SK-N-SH (cell line): ENCODE results near the gene NAA38. TPM values are rescaled to one million over a fixed set of nuclear protein-coding genes. Genes with fewer than 3 reads are reported as not detected.

Experiments
- CTCF ChIA-PET: fragments of 300-600, 350-600 bp; formaldehyde crosslinking; extraction: SDS; loops from one replicate; lab custom pipeline; 2021; lab: Yijun Ruan, JAX
- POLR2A ChIA-PET: fragments of 350-600 bp; sonication (Branson Sonifier 250); formaldehyde crosslinking; extraction: SDS; loops from one replicate; lab custom pipeline; 2020; ENCODE audit warnings: antibody characterized with exemption, inconsistent platforms; lab: Yijun Ruan, JAX
- DNase-seq: peaks from one replicate; pipeline ENCODE4 v3.0.0; 2012
- H2AFZ ChIP-seq: fragments of 200-600 bp; sonication (generic); 2 replicates; pipeline ENCODE4 v1.8.1; 2016; ENCODE audit warnings: antibody characterized with exemption, mild to moderate bottlenecking, low read depth
- H3F3A ChIP-seq: fragments of 200-600 bp; sonication (generic); replicated peaks from 2 replicates; pipeline ENCODE3; 2016; ENCODE audit warnings: antibody characterized with exemption, mild to moderate bottlenecking; ENCODE audit not compliant: insufficient read depth
- H3K27ac ChIP-seq, 2 experiments: fragments of 200-500 bp in 1 of 2; fragments of 200-600 bp in 1 of 2; sonication (Bioruptor generic) in 1 of 2; sonication (generic), shearing (Covaris generic) in 1 of 2; 2 replicates each; pipeline versions ENCODE4 v1.5.1 to v1.6.1; 2014 to 2016; ENCODE audit warnings: low read depth in 2 of 2, inconsistent platforms in 1 of 2, low read length in 1 of 2, mild to moderate bottlenecking in 1 of 2, mixed read lengths in 1 of 2
- H3K27me3 ChIP-seq: fragments of 200-600 bp; sonication (generic), shearing (Covaris generic); 2 replicates; pipeline ENCODE4 v1.6.1; 2016; ENCODE audit warnings: mixed run types; ENCODE audit not compliant: insufficient read depth
- H3K36me3 ChIP-seq, 2 experiments: fragments of 200-500 bp in 1 of 2; fragments of 200-600 bp in 1 of 2; sonication (Bioruptor generic) in 1 of 2; sonication (generic) in 1 of 2; replicated peaks in 1 of 2; 2 replicates each; pipeline versions ENCODE3 to v1.5.1; 2014 to 2016; ENCODE audit warnings: low read length in 1 of 2, mild to moderate bottlenecking in 1 of 2; ENCODE audit not compliant: insufficient read depth in 2 of 2, control insufficient read depth in 1 of 2
- H3K4me1 ChIP-seq, 2 experiments: fragments of 200-500 bp in 1 of 2; fragments of 200-600 bp in 1 of 2; sonication (Bioruptor generic) in 1 of 2; sonication (generic), shearing (Covaris generic) in 1 of 2; 2 replicates each; pipeline versions ENCODE4 v1.5.1 to v1.6.1; 2014 to 2016; ENCODE audit warnings: low read depth in 1 of 2, low read length in 1 of 2, mixed run types in 1 of 2; ENCODE audit not compliant: insufficient read depth in 2 of 2, control insufficient read depth in 1 of 2
- H3K4me2 ChIP-seq: fragments of 200-600 bp; sonication (generic), shearing (Covaris generic); 2 replicates; pipeline ENCODE4 v1.6.1; 2017; ENCODE audit warnings: mixed run types
- H3K4me3 ChIP-seq, 2 experiments: fragments of 200-500 bp in 1 of 2; fragments of 200-600 bp in 1 of 2; sonication (Bioruptor generic) in 1 of 2; sonication (generic), shearing (Covaris generic) in 1 of 2; 2 replicates each; pipeline versions ENCODE4 v1.5.1 to v1.8.1; 2014 to 2016; ENCODE audit warnings: low read depth in 2 of 2, inconsistent platforms in 1 of 2, low read length in 1 of 2, mild to moderate bottlenecking in 1 of 2, mixed read lengths in 1 of 2, moderate library complexity in 1 of 2
- H3K79me2 ChIP-seq: fragments of 200-600 bp; sonication (generic); 2 replicates; pipeline ENCODE4 v1.8.1; 2017; ENCODE audit warnings: mild to moderate bottlenecking; ENCODE audit not compliant: insufficient read depth
- H3K9ac ChIP-seq: fragments of 200-600 bp; sonication (generic); 2 replicates; pipeline ENCODE4 v1.6.1; 2017; ENCODE audit warnings: mixed run types
- H3K9me2 ChIP-seq: fragments of 200-600 bp; sonication (generic); 2 replicates; pipeline ENCODE4 v1.6.1; 2017; ENCODE audit warnings: mixed run types
- H3K9me3 ChIP-seq: fragments of 200-600 bp; sonication (generic); 2 replicates; pipeline ENCODE4 v1.6.1; 2017; ENCODE audit warnings: mixed run types, mild to moderate bottlenecking, moderate library complexity
- H4K20me1 ChIP-seq: fragments of 200-600 bp; sonication (generic); 2 replicates; pipeline ENCODE4 v1.6.1; 2017; ENCODE audit warnings: mild to moderate bottlenecking, mixed run types; ENCODE audit not compliant: insufficient read depth
- CHD2 ChIP-seq: fragments of 150-350 bp; IDR thresholded peaks from 2 replicates; pipeline ENCODE4 v1.6.1; 2018; ENCODE audit warnings: low read length; ENCODE audit not compliant: partially characterized antibody
- ELF1 ChIP-seq: IDR thresholded peaks from 2 replicates; pipeline ENCODE4 v1.4.0; 2012
- EP300 ChIP-seq, 2 experiments: IDR thresholded peaks; 2 replicates each; pipeline versions ENCODE4 v1.4.0 to v1.6.1; 2012; ENCODE audit warnings: borderline replicate concordance in 1 of 2, low read depth in 1 of 2, low read length in 1 of 2
- EZH2phosphoT487 ChIP-seq: fragments of 200-600 bp; sonication (generic); IDR thresholded peaks from 2 replicates; pipeline ENCODE4 v1.6.1; 2017; ENCODE audit warnings: low read depth, mixed run types, mild to moderate bottlenecking, antibody characterized with exemption, moderate library complexity, borderline replicate concordance
- FOXJ3 ChIP-seq: sonication (generic); formaldehyde crosslinking; IDR thresholded peaks from 2 replicates; pipeline ENCODE4 v1.5.1; 2020; ENCODE audit warnings: mild to moderate bottlenecking, missing genetic modification reagents
- GATA2 ChIP-seq: sonication (generic); formaldehyde crosslinking; IDR thresholded peaks from 2 replicates; pipeline ENCODE4 v1.5.0; 2020; ENCODE audit warnings: mild to moderate bottlenecking, missing genetic modification reagents
- JUND ChIP-seq: IDR thresholded peaks from 2 replicates; pipeline ENCODE4 v1.4.0; 2012
- MAX ChIP-seq: IDR thresholded peaks from 2 replicates; pipeline ENCODE4 v1.4.0; 2012; ENCODE audit warnings: low read depth
- MEF2A ChIP-seq: IDR thresholded peaks from 2 replicates; pipeline ENCODE4 v1.4.0; 2012; ENCODE audit warnings: low read depth, borderline replicate concordance
- MXI1 ChIP-seq: IDR thresholded peaks from 2 replicates; pipeline ENCODE4 v1.6.1; 2012; ENCODE audit warnings: mild to moderate bottlenecking, low read depth, low read length, improper control_type of control experiment
- NFIC ChIP-seq: IDR thresholded peaks from 2 replicates; pipeline ENCODE4 v1.4.0; 2012; ENCODE audit warnings: borderline replicate concordance
- NRF1 ChIP-seq: IDR thresholded peaks from 2 replicates; pipeline ENCODE4 v1.6.1; 2012; ENCODE audit warnings: low read depth, mild to moderate bottlenecking, low read length
- POLR2AphosphoS5 ChIP-seq: IDR thresholded peaks from 2 replicates; pipeline ENCODE4 v1.6.1; 2012; ENCODE audit warnings: low read depth, low read length
- RAD21 ChIP-seq: IDR thresholded peaks from 2 replicates; pipeline ENCODE4 v1.6.1; 2012; ENCODE audit warnings: mild to moderate bottlenecking, low read length
- RCOR1 ChIP-seq: fragments of 150-350 bp; IDR thresholded peaks from 2 replicates; pipeline ENCODE4 v1.6.1; 2017; ENCODE audit warnings: antibody characterized with exemption, low read length
- SMC3 ChIP-seq: IDR thresholded peaks from 2 replicates; pipeline ENCODE4 v1.6.1; 2012; ENCODE audit warnings: low read depth, low read length, improper control_type of control experiment
- TAF1 ChIP-seq: IDR thresholded peaks from 2 replicates; pipeline ENCODE4 v1.6.1; 2012; ENCODE audit warnings: low read depth, mild to moderate bottlenecking, low read length, moderate library complexity, borderline replicate concordance
- TCF12 ChIP-seq: IDR thresholded peaks from 2 replicates; pipeline ENCODE4 v1.4.0; 2012
- YY1 ChIP-seq: IDR thresholded peaks from 2 replicates; pipeline ENCODE4 v1.4.0; 2012; ENCODE audit warnings: low read depth, mild to moderate bottlenecking
- WGBS: methylation state at CpG from one replicate; pipeline ENCODE4 v1.1.6; 2017; ENCODE audit warnings: low lambda C conversion rate; 5-methylcytosine and 5-hydroxymethylcytosine counted together
- polyA plus RNA-seq, 3 experiments: library from polyadenylated mRNA; depleted of rRNA; stranded (reverse); fragments of >200 nt; gene quantifications; 2 replicates each; pipeline ENCODE4 v1.2.3, GENCODE V29; 2012
- TF ChIP-seq, protein P1 (sequence below): fragments of 200-600 bp; sonication (generic); IDR thresholded peaks from 2 replicates; pipeline ENCODE4 v1.6.1; 2017; ENCODE audit warnings: antibody characterized with exemption, mild to moderate bottlenecking, moderate library complexity
- TF ChIP-seq, protein P2 (sequence below): IDR thresholded peaks from 2 replicates; pipeline ENCODE4 v1.4.0; 2012; ENCODE audit warnings: low read depth, borderline replicate concordance
- TF ChIP-seq, protein P3 (sequence below): IDR thresholded peaks from 2 replicates; pipeline ENCODE4 v1.6.1; 2012; ENCODE audit warnings: mild to moderate bottlenecking, low read depth, low read length, moderate library complexity

Gene NAA38
- polyA plus RNA-seq, 1 of the 3 experiments (the other 2 are of a cell fraction): 202 TPM

- TF ChIP-seq YY1 (no peak), JUND (no peak), TCF12 (no peak), MAX (no peak), EP300 (IDR thresholded peaks at IDR 0.05; ENCODE audit: borderline replicate concordance in 1 of 2, low read depth in 1 of 2, low read length in 1 of 2) (no peak), NRF1 (no peak), FOXJ3 (CRISPR knock-in tag) (no peak), RCOR1 (no peak), NFIC (no peak)
- TF ChIP-seq, protein P1, sequence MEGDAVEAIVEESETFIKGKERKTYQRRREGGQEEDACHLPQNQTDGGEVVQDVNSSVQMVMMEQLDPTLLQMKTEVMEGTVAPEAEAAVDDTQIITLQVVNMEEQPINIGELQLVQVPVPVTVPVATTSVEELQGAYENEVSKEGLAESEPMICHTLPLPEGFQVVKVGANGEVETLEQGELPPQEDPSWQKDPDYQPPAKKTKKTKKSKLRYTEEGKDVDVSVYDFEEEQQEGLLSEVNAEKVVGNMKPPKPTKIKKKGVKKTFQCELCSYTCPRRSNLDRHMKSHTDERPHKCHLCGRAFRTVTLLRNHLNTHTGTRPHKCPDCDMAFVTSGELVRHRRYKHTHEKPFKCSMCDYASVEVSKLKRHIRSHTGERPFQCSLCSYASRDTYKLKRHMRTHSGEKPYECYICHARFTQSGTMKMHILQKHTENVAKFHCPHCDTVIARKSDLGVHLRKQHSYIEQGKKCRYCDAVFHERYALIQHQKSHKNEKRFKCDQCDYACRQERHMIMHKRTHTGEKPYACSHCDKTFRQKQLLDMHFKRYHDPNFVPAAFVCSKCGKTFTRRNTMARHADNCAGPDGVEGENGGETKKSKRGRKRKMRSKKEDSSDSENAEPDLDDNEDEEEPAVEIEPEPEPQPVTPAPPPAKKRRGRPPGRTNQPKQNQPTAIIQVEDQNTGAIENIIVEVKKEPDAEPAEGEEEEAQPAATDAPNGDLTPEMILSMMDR: no peak
These were observed 33.8 kb downstream of the NAA38 start (continued) for GRCh38 chr17:7823581-7824001.

GRCh38 chr17:7822126-7822525 is 35.2 kb downstream of the NAA38 start:
- Histone ChIP-seq H3K79me2 (no peaks in the 10 kb centered on the region), H3K9ac (no peak overlapping the region), H3K4me2 (no peak overlapping the region), H3F3A (peaks cover 8% of the 10 kb centered on the region), H3K4me3 (no peak overlapping the region), H3K9me3 (no peaks in the 10 kb centered on the region), H3K9me2 (no peaks in the 10 kb centered on the region), H4K20me1 (no peaks in the 10 kb centered on the region), H3K4me1 (peaks cover 0 to 14% of the 10 kb centered on the region in 2 experiments; a peak in 1 of 4 replicates), H3K27me3 (no peaks in the 10 kb centered on the region), H3K27ac (no peak overlapping the region), H3K36me3 (no peaks in the 10 kb centered on the region), H2AFZ (no peak overlapping the region)
- ChIA-PET CTCF (interaction anchor here (1.0 to 7.2 kb wide), 21 partner anchors 11 to 259 kb away, joined by 3 to 79 read pairs (median 6); partner anchors contain the start of genes KDM6B and RNF227), POLR2A (interaction anchor here (0.6 kb wide), 1 partner anchor 35 kb away, joined by 3 read pairs; no protein-coding TSS in a partner anchor)
- WGBS: 20% methylated on average over 9 of the region's 14 CpGs
- no peak for DNase-seq
- TF ChIP-seq, protein P2, sequence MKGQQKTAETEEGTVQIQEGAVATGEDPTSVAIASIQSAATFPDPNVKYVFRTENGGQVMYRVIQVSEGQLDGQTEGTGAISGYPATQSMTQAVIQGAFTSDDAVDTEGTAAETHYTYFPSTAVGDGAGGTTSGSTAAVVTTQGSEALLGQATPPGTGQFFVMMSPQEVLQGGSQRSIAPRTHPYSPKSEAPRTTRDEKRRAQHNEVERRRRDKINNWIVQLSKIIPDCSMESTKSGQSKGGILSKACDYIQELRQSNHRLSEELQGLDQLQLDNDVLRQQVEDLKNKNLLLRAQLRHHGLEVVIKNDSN: no peak
- TF ChIP-seq ELF1 (no peak), EP300 (IDR thresholded peaks at IDR 0.05; ENCODE audit: borderline replicate concordance in 1 of 2, low read depth in 1 of 2, low read length in 1 of 2) (no peak), TAF1 (no peak), FOXJ3 (CRISPR knock-in tag) (no peak), POLR2AphosphoS5 (no peak), GATA2 (CRISPR knock-in tag) (no peak), EZH2phosphoT487 (no peak), NRF1 (no peak), MEF2A (no peak), SMC3 (no peak), YY1 (no peak), MXI1 (no peak), RAD21 (no peak), CHD2 (no peak), MAX (no peak)
- TF ChIP-seq, protein P3, sequence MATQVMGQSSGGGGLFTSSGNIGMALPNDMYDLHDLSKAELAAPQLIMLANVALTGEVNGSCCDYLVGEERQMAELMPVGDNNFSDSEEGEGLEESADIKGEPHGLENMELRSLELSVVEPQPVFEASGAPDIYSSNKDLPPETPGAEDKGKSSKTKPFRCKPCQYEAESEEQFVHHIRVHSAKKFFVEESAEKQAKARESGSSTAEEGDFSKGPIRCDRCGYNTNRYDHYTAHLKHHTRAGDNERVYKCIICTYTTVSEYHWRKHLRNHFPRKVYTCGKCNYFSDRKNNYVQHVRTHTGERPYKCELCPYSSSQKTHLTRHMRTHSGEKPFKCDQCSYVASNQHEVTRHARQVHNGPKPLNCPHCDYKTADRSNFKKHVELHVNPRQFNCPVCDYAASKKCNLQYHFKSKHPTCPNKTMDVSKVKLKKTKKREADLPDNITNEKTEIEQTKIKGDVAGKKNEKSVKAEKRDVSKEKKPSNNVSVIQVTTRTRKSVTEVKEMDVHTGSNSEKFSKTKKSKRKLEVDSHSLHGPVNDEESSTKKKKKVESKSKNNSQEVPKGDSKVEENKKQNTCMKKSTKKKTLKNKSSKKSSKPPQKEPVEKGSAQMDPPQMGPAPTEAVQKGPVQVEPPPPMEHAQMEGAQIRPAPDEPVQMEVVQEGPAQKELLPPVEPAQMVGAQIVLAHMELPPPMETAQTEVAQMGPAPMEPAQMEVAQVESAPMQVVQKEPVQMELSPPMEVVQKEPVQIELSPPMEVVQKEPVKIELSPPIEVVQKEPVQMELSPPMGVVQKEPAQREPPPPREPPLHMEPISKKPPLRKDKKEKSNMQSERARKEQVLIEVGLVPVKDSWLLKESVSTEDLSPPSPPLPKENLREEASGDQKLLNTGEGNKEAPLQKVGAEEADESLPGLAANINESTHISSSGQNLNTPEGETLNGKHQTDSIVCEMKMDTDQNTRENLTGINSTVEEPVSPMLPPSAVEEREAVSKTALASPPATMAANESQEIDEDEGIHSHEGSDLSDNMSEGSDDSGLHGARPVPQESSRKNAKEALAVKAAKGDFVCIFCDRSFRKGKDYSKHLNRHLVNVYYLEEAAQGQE: no peak
- TF ChIP-seq, protein P1: no peak
